Right lobe of liver (tissue), 6 donors: ENCODE measurements around the gene BTLA. TPM values are rescaled to one million over a fixed set of nuclear protein-coding genes. Genes with fewer than 3 reads are reported as not detected.
"Not testable (repeated sequence)": the region's sequence is repeated elsewhere in the genome, so short reads cannot be mapped to it uniquely, and the experiment has no call there.

ENCODE experiments used
- ATAC-seq, 4 donors: fragments of 200-7000 bp; cut with Tn5 transposase; one replicate each; pipeline ENCODE4 v1.9.1; 2020; ENCODE audit warnings: mild to moderate bottlenecking in 4 of 4, moderate library complexity in 4 of 4
- DNase-seq, 3 donors: peaks; one replicate each; pipeline ENCODE4 v3.0.0-alpha.2; 2020
- H3K27ac ChIP-seq, 3 donors: fragments of 200-600 bp; one replicate each; pipeline ENCODE4 v1.8.0; 2022
- H3K27me3 ChIP-seq, 2 donors: fragments of 200-600 bp; one replicate each; pipeline ENCODE4 v1.8.0; 2022
- H3K36me3 ChIP-seq, 4 donors: fragments of 200-600 bp; sonication (generic) in 1 of 4; one replicate each; pipeline versions ENCODE4 v1.5.1 to v1.8.0; 2017 to 2022; ENCODE audit warnings: control low read depth in 1 of 4
- H3K4me1 ChIP-seq, 4 donors: fragments of 200-600 bp; sonication (generic) in 1 of 4; one replicate each; pipeline versions ENCODE4 v1.5.1 to v1.8.0; 2017 to 2022; ENCODE audit warnings: control low read depth in 1 of 4
- H3K4me3 ChIP-seq, 3 donors: fragments of 200-600 bp; one replicate each; pipeline ENCODE4 v1.8.0; 2022
- H3K9me3 ChIP-seq, 4 donors: fragments of 200-600 bp; sonication (generic) in 1 of 4; one replicate each; pipeline versions ENCODE4 v1.5.1 to v1.8.0; 2017 to 2022; ENCODE audit warnings: control low read depth in 1 of 4
- CTCF ChIP-seq, 4 donors: fragments of 200-600 bp in 3 of 4; fragments of 450-650 bp in 1 of 4; IDR thresholded peaks; one replicate each; pipeline versions ENCODE4 v1.5.1 to v1.8.0; 2016 to 2022; ENCODE audit warnings: antibody characterized with exemption in 4 of 4, mild to moderate bottlenecking in 2 of 4
- POLR2A ChIP-seq: fragments of 450-650 bp; IDR thresholded peaks from one replicate; pipeline ENCODE4 v1.6.1; 2017; ENCODE audit warnings: antibody characterized with exemption, mild to moderate bottlenecking
- WGBS: methylation state at CpG from one replicate; pipeline ENCODE4 v1.1.6; 2018; ENCODE audit warnings: low coverage, low lambda C conversion rate; ENCODE audit not compliant: insufficient coverage; ENCODE audit errors: missing lambda C conversion rate; 5-methylcytosine and 5-hydroxymethylcytosine counted together
- intact Hi-C, 2 donors: fragments of 100-400 bp; cut with DNase I; formaldehyde crosslinking; loops; one replicate each; pipeline versions ENCODE4 v1.11.2 to v1.14.1; 2022
- total RNA-seq, 6 experiments: library from RNA; depleted of rRNA in 2 of 6; stranded (reverse); fragments of >200 nt in 2 of 6; fragmentation: NEBNext Ultra II Directional in 3 of 6; extraction: Animal tissue kit (Norgen Biotek cat#: 25700) in 3 of 6; gene quantifications; one replicate each; pipeline versions ENCODE4 v1.1.0 to v1.2.4, GENCODE V29; 2016 to 2023
- donor health status: DM: no; HTN: yes; CAD: no.
- donor health status: DM: no; HTN: no; CAD: no.
- donor health status: DM: no; HTN: no; CAD: no.
- donor health status: DM: no; HTN: yes; CAD: no.
- donor health status: DM: no; HTN: yes; CAD: no.

Gene BTLA
- total RNA-seq, 6 experiments from 2014 or later: 0.24 to 0.61 (median 0.36) TPM; not detected in 2

- no peak overlapping the region for H3K4me3 ChIP-seq
- no peak for TF ChIP-seq CTCF (IDR thresholded peaks at IDR 0.05)
- no peak for TF ChIP-seq POLR2A
- no peaks in the 10 kb centered on the region for H3K4me1 ChIP-seq
- 83% methylated on average over 2 of the region's 4 CpGs for WGBS
- no peak overlapping the region for H3K27ac ChIP-seq
- ATAC-seq (no peak), DNase-seq (no peak)
- H3K9me3 ChIP-seq: no peaks in the 10 kb centered on the region
- no peaks in the 10 kb centered on the region for H3K36me3 ChIP-seq
- no peaks in the 10 kb centered on the region for H3K27me3 ChIP-seq
- intact Hi-C loops: no loop called here
Measured at GRCh38 chr3:112503304-112503972, 4.2 kb upstream of the BTLA start.

- no peak overlapping the region for H3K4me3 ChIP-seq
- no peaks in the 10 kb centered on the region for H3K4me1 ChIP-seq
- no peaks in the 10 kb centered on the region for H3K27me3 ChIP-seq
- WGBS: 72% methylated on average over 2 of the region's 2 CpGs
- intact Hi-C loops: no loop called here
- H3K27ac ChIP-seq: no peak overlapping the region
- no peak for TF ChIP-seq CTCF (IDR thresholded peaks at IDR 0.05)
- no peak for TF ChIP-seq POLR2A
- DNase-seq (no peak), ATAC-seq (no peak)
- H3K36me3 ChIP-seq: no peaks in the 10 kb centered on the region
- H3K9me3 ChIP-seq: no peaks in the 10 kb centered on the region
Measured at GRCh38 chr3:112500621-112501020, 1.3 kb upstream of the BTLA start.

- WGBS: 81% methylated on average over 10 of the region's 11 CpGs
- intact Hi-C loops: no loop called here
- TF ChIP-seq POLR2A: no peak
- Histone ChIP-seq H3K9me3 (no peaks in the 10 kb centered on the region), H3K4me3 (no peak overlapping the region), H3K4me1 (no peaks in the 10 kb centered on the region), H3K27me3 (no peaks in the 10 kb centered on the region), H3K27ac (no peak overlapping the region), H3K36me3 (no peaks in the 10 kb centered on the region)
- DNase-seq (no peak), ATAC-seq (no peak)
Measured at GRCh38 chr3:112497897-112498548, 1.2 kb downstream of the BTLA start.

- 70% methylated on average over 5 of the region's 5 CpGs for WGBS
- TF ChIP-seq CTCF (IDR thresholded peaks at IDR 0.05) (no peak), POLR2A (no peak)
Measured at GRCh38 chr3:112496366-112497067, 2.8 kb downstream of the BTLA start.

GRCh38 chr3:112494448-112494767 lies 4.9 kb downstream of the BTLA start:
- H3K4me1 ChIP-seq, H3K27ac ChIP-seq, H3K9me3 ChIP-seq, H3K27me3 ChIP-seq, intact Hi-C loops, H3K36me3 ChIP-seq, H3K4me3 ChIP-seq, ATAC-seq, DNase-seq: not testable (repeated sequence)
- 87% methylated on average over 3 of the region's 3 CpGs for WGBS

More at GRCh38 chr3:112496366-112497067, 2.8 kb downstream of the BTLA start:
- Histone ChIP-seq H3K4me1 (no peaks in the 10 kb centered on the region), H3K27ac (no peak overlapping the region), H3K4me3 (no peak overlapping the region), H3K27me3 (no peaks in the 10 kb centered on the region), H3K9me3 (no peaks in the 10 kb centered on the region), H3K36me3 (no peaks in the 10 kb centered on the region)
- ATAC-seq (no peak), DNase-seq (no peak)
- intact Hi-C loops: no loop called here
